NB4 (cell line): ENCODE results near the gene INPP4A.

Experiments
- DNase-seq: peaks from one replicate; pipeline ENCODE4 v3.0.0; 2010; ENCODE audit warnings: low read depth
- H3K4me3 ChIP-seq: one replicate; pipeline ENCODE4 v1.5.1; 2011; ENCODE audit warnings: mild to moderate bottlenecking, low read depth, low read length, moderate library complexity
- MYC ChIP-seq: IDR thresholded peaks from 2 replicates; pipeline ENCODE4 v1.6.1; 2011; ENCODE audit warnings: low read depth, low read length
- POLR2A ChIP-seq: IDR thresholded peaks from 2 replicates; pipeline ENCODE4 v1.6.1; 2011; ENCODE audit warnings: mild to moderate bottlenecking; ENCODE audit not compliant: insufficient read length; ENCODE audit errors: extremely low read depth
- TF ChIP-seq, protein P1 (sequence below): IDR thresholded peaks from one replicate; pipeline ENCODE4 v1.5.1; 2012; ENCODE audit warnings: low read depth, low read length
- TF ChIP-seq, protein P2 (sequence below): IDR thresholded peaks from 2 replicates; pipeline ENCODE4 v1.6.1; 2011; ENCODE audit warnings: low read depth, low read length

INPP4A gene

GRCh38 chr2:98501876-98502275, 57.2 kb downstream of the INPP4A start:
- no peak for DNase-seq
- TF ChIP-seq, protein P1, sequence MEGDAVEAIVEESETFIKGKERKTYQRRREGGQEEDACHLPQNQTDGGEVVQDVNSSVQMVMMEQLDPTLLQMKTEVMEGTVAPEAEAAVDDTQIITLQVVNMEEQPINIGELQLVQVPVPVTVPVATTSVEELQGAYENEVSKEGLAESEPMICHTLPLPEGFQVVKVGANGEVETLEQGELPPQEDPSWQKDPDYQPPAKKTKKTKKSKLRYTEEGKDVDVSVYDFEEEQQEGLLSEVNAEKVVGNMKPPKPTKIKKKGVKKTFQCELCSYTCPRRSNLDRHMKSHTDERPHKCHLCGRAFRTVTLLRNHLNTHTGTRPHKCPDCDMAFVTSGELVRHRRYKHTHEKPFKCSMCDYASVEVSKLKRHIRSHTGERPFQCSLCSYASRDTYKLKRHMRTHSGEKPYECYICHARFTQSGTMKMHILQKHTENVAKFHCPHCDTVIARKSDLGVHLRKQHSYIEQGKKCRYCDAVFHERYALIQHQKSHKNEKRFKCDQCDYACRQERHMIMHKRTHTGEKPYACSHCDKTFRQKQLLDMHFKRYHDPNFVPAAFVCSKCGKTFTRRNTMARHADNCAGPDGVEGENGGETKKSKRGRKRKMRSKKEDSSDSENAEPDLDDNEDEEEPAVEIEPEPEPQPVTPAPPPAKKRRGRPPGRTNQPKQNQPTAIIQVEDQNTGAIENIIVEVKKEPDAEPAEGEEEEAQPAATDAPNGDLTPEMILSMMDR: no peak
- TF ChIP-seq MYC: no peak
- TF ChIP-seq, protein P2, sequence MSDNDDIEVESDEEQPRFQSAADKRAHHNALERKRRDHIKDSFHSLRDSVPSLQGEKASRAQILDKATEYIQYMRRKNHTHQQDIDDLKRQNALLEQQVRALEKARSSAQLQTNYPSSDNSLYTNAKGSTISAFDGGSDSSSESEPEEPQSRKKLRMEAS: no peak
- no peak for TF ChIP-seq POLR2A
- H3K4me3 ChIP-seq: no peak overlapping the region

GRCh38 chr2:98502556-98503335, 58.1 kb downstream of the INPP4A start:
- no peak for DNase-seq
- no peak overlapping the region for H3K4me3 ChIP-seq
- TF ChIP-seq, protein P1: no peak
- TF ChIP-seq POLR2A: no peak
- TF ChIP-seq, protein P2: no peak
- TF ChIP-seq MYC: no peak

GRCh38 chr2:98503481-98504105, 58.9 kb downstream of the INPP4A start:
- no peak for DNase-seq
- TF ChIP-seq, protein P1: no peak
- TF ChIP-seq, protein P2: no peak
- TF ChIP-seq POLR2A: no peak
- TF ChIP-seq MYC: no peak
- no peak overlapping the region for H3K4me3 ChIP-seq

GRCh38 chr2:98504381-98505109, 59.9 kb downstream of the INPP4A start:
- no peak for DNase-seq

GRCh38 chr2:98505311-98505808, 60.7 kb downstream of the INPP4A start:
- no peak overlapping the region for H3K4me3 ChIP-seq
- DNase-seq: peak; percentile 86
- TF ChIP-seq, protein P2: no peak
- TF ChIP-seq POLR2A: no peak
- TF ChIP-seq, protein P1: no peak
- TF ChIP-seq MYC: no peak; the same call in 1 of the 2 replicates

More at GRCh38 chr2:98504381-98505109, 59.9 kb downstream of the INPP4A start:
- TF ChIP-seq, protein P1: no peak
- TF ChIP-seq MYC (no peak), POLR2A (no peak)
- TF ChIP-seq, protein P2: no peak
- H3K4me3 ChIP-seq: no peak overlapping the region
